ENCODE measurements around the gene LDHAL6B. TPM values are rescaled to one million over a fixed set of nuclear protein-coding genes. Genes with fewer than 3 reads are reported as not detected.
"Not testable (repeated sequence)": the region's sequence is repeated elsewhere in the genome, so short reads cannot be mapped to it uniquely, and the experiment has no call there.

The LDHAL6B gene
- 1.00 TPM for polyA plus RNA-seq (2012; ENCODE audit: missing spikeins)

- FAIRE-seq: no peak
- DNase-seq (ENCODE audit: insufficient read length): no peak
- TF ChIP-seq POLR2A (IDR thresholded peaks at IDR 0.05; ENCODE audit: low read depth, low read length): 0 out of 2 replicates have a peak, but pooled peaks have one; percentile 8
- TF ChIP-seq POLR2AphosphoS5 (IDR thresholded peaks at IDR 0.05; ENCODE audit: low read depth, low read length): no peak
These were observed at the start of gene LDHAL6B for GRCh38 chr15:59206623-59207183. Gene LDHAL6B (plus strand): TSS chr15:59206843. CDS start chr15:59206941, 98 bp downstream.

GRCh38 chr15:59157396-59157795 lies 49.2 kb upstream of the LDHAL6B start:
- DNase-seq (ENCODE audit: insufficient read length) (no peak), FAIRE-seq (no peak)
- TF ChIP-seq POLR2AphosphoS5 (IDR thresholded peaks at IDR 0.05; ENCODE audit: low read depth, low read length) (no peak), POLR2A (IDR thresholded peaks at IDR 0.05; ENCODE audit: low read depth, low read length) (no peak)

GRCh38 chr15:59157840-59158700 lies 48.6 kb upstream of the LDHAL6B start:
- TF ChIP-seq TAF1 (IDR thresholded peaks at IDR 0.05; ENCODE audit: borderline replicate concordance, low read depth, low read length) (no peak), POLR2AphosphoS5 (IDR thresholded peaks at IDR 0.05; ENCODE audit: low read depth, low read length) (no peak), POLR2A (IDR thresholded peaks at IDR 0.05; ENCODE audit: low read depth, low read length) (no peak)
- DNase-seq (ENCODE audit: insufficient read length) (no peak), FAIRE-seq (no peak)

GRCh38 chr15:59158701-59159034 lies 48.0 kb upstream of the LDHAL6B start:
- DNase-seq (ENCODE audit: insufficient read length): no peak
- FAIRE-seq: no peak
- TF ChIP-seq POLR2A (IDR thresholded peaks at IDR 0.05; ENCODE audit: low read depth, low read length): no peak
- TF ChIP-seq POLR2AphosphoS5 (IDR thresholded peaks at IDR 0.05; ENCODE audit: low read depth, low read length): no peak

GRCh38 chr15:59159210-59159609 lies 47.4 kb upstream of the LDHAL6B start:
- DNase-seq (ENCODE audit: insufficient read length) (no peak), FAIRE-seq (no peak)
- no peak; the same call in 1 of the 2 replicates for TF ChIP-seq POLR2AphosphoS5 (IDR thresholded peaks at IDR 0.05; ENCODE audit: low read depth, low read length)
- no peak for TF ChIP-seq TAF1 (IDR thresholded peaks at IDR 0.05; ENCODE audit: borderline replicate concordance, low read depth, low read length)
- TF ChIP-seq POLR2A (IDR thresholded peaks at IDR 0.05; ENCODE audit: low read depth, low read length): no peak

GRCh38 chr15:59160880-59161593 lies 45.6 kb upstream of the LDHAL6B start:
- DNase-seq (ENCODE audit: insufficient read length) (no peak), FAIRE-seq (no peak)
- TF ChIP-seq TAF1 (IDR thresholded peaks at IDR 0.05; ENCODE audit: borderline replicate concordance, low read depth, low read length) (no peak), POLR2A (IDR thresholded peaks at IDR 0.05; ENCODE audit: low read depth, low read length) (no peak), POLR2AphosphoS5 (IDR thresholded peaks at IDR 0.05; ENCODE audit: low read depth, low read length) (no peak)

- not testable (repeated sequence) for FAIRE-seq; DNase-seq (ENCODE audit: insufficient read length)
These were observed 44.6 kb upstream of the LDHAL6B start for GRCh38 chr15:59162080-59162479.

- FAIRE-seq (no peak), DNase-seq (ENCODE audit: insufficient read length) (no peak)
These were observed 40.9 kb upstream of the LDHAL6B start for GRCh38 chr15:59165726-59166125.

GRCh38 chr15:59166166-59166565 lies 40.5 kb upstream of the LDHAL6B start:
- FAIRE-seq (no peak), DNase-seq (ENCODE audit: insufficient read length) (no peak)
- TF ChIP-seq POLR2AphosphoS5 (IDR thresholded peaks at IDR 0.05; ENCODE audit: low read depth, low read length): no peak
- TF ChIP-seq TAF1 (IDR thresholded peaks at IDR 0.05; ENCODE audit: borderline replicate concordance, low read depth, low read length): no peak

More at GRCh38 chr15:59165726-59166125, 40.9 kb upstream of the LDHAL6B start:
- TF ChIP-seq POLR2A (IDR thresholded peaks at IDR 0.05; ENCODE audit: low read depth, low read length): no peak; the same call in 1 of the 2 replicates

GRCh38 chr15:59166601-59167265 lies 39.9 kb upstream of the LDHAL6B start:
- no peak for FAIRE-seq

GRCh38 chr15:59168536-59168935 lies 38.1 kb upstream of the LDHAL6B start:
- TF ChIP-seq TAF1 (IDR thresholded peaks at IDR 0.05; ENCODE audit: borderline replicate concordance, low read depth, low read length) (no peak), POLR2AphosphoS5 (IDR thresholded peaks at IDR 0.05; ENCODE audit: low read depth, low read length) (no peak), POLR2A (IDR thresholded peaks at IDR 0.05; ENCODE audit: low read depth, low read length) (no peak)
- FAIRE-seq: no peak
- no peak for DNase-seq (ENCODE audit: insufficient read length)

More at GRCh38 chr15:59166601-59167265, 39.9 kb upstream of the LDHAL6B start:
- TF ChIP-seq POLR2AphosphoS5 (IDR thresholded peaks at IDR 0.05; ENCODE audit: low read depth, low read length) (no peak), POLR2A (IDR thresholded peaks at IDR 0.05; ENCODE audit: low read depth, low read length) (no peak), TAF1 (IDR thresholded peaks at IDR 0.05; ENCODE audit: borderline replicate concordance, low read depth, low read length) (no peak)
- no peak for DNase-seq (ENCODE audit: insufficient read length)
